HepG2 (cell line): ENCODE data around the gene HLA-DMB. TPM values are rescaled to one million over a fixed set of nuclear protein-coding genes. Genes with fewer than 3 reads are reported as not detected.

Experiments
- DMAP1 ChIP-seq: IDR thresholded peaks from 2 replicates; pipeline ENCODE4 v1.6.1; 2016
- JUN ChIP-seq: sonication (generic); formaldehyde crosslinking; IDR thresholded peaks from 2 replicates; pipeline ENCODE4 v1.4.0; 2020; ENCODE audit warnings: mild to moderate bottlenecking, missing genetic modification reagents
- POLR2G ChIP-seq: fragments of 200-400 bp; formaldehyde crosslinking; IDR thresholded peaks from 2 replicates; pipeline ENCODE4 v1.6.1; 2018; ENCODE audit warnings: mild to moderate bottlenecking, low read depth, low read length, moderate library complexity
- RORA ChIP-seq: sonication (generic); formaldehyde crosslinking; IDR thresholded peaks from 2 replicates; pipeline ENCODE4 v1.5.0; 2020; ENCODE audit warnings: mild to moderate bottlenecking, missing genetic modification reagents, moderate library complexity
- SRY ChIP-seq: sonication (generic); formaldehyde crosslinking; IDR thresholded peaks from 2 replicates; pipeline ENCODE4 v1.8.0; 2022; ENCODE audit warnings: mild to moderate bottlenecking, missing genetic modification reagents
- ZFY ChIP-seq: sonication (generic); formaldehyde crosslinking; IDR thresholded peaks from 2 replicates; pipeline ENCODE4 v1.4.0; 2020; ENCODE audit warnings: missing genetic modification reagents
- ZMYM3 ChIP-seq: sonication (generic); formaldehyde crosslinking; IDR thresholded peaks from 2 replicates; pipeline ENCODE4 v1.5.1; 2020; ENCODE audit warnings: mild to moderate bottlenecking, missing genetic modification reagents
- ZNF12 ChIP-seq: sonication (generic); formaldehyde crosslinking; IDR thresholded peaks from 2 replicates; pipeline ENCODE4 v1.5.0; 2020; ENCODE audit warnings: missing genetic modification reagents
- ZNF3 ChIP-seq: IDR thresholded peaks from 2 replicates; pipeline ENCODE4 v1.7.0; 2017; ENCODE audit warnings: inconsistent platforms
- ZNF644 ChIP-seq: IDR thresholded peaks from 2 replicates; pipeline ENCODE4 v1.6.1; 2016; ENCODE audit warnings: low read depth
- ZNF772 ChIP-seq: sonication (generic); formaldehyde crosslinking; IDR thresholded peaks from 2 replicates; pipeline ENCODE4 v1.5.0; 2020; ENCODE audit warnings: mild to moderate bottlenecking, missing genetic modification reagents
- ZNF782 ChIP-seq: sonication (generic); formaldehyde crosslinking; IDR thresholded peaks from 2 replicates; pipeline ENCODE4 v1.4.0; 2020; ENCODE audit warnings: missing genetic modification reagents, mild to moderate bottlenecking, borderline replicate concordance
- ZSCAN20 ChIP-seq: sonication (generic); formaldehyde crosslinking; IDR thresholded peaks from 2 replicates; pipeline ENCODE4 v1.4.0; 2020; ENCODE audit warnings: missing genetic modification reagents, mild to moderate bottlenecking, borderline replicate concordance
- ZSCAN25 ChIP-seq: sonication (generic); formaldehyde crosslinking; IDR thresholded peaks from 2 replicates; pipeline ENCODE4 v1.8.0; 2022; ENCODE audit warnings: mild to moderate bottlenecking, missing genetic modification reagents
- ZSCAN9 ChIP-seq: IDR thresholded peaks from 2 replicates; pipeline ENCODE4 v1.6.1; 2016; ENCODE audit warnings: borderline replicate concordance
- polyA plus RNA-seq, 8 experiments: library from polyadenylated mRNA; depleted of rRNA in 3 of 8; stranded (reverse) in 7 of 8; unstranded in 1 of 8; fragments of >200 nt; fragmentation: Illumina TruSeq in 4 of 8; extraction: Trizol in 4 of 8; gene quantifications; 2 replicates each; pipeline versions ENCODE4 v1.2.1 to v1.2.3, GENCODE V29; 2011 to 2016; ENCODE audit warnings: low read depth in 4 of 8, missing spikeins in 1 of 8, mixed read lengths in 1 of 8; ENCODE audit not compliant: insufficient read depth in 1 of 8
- total RNA-seq, 5 experiments: library from RNA; depleted of rRNA; stranded (reverse); fragments of >200 nt; fragmentation: Illumina TruSeq; extraction: Trizol; gene quantifications; 2 replicates each; pipeline ENCODE4 v1.2.3, GENCODE V29; 2016; ENCODE audit warnings: low read depth in 1 of 5
- TF ChIP-seq, protein P1 (sequence below): sonication (generic); formaldehyde crosslinking; IDR thresholded peaks from 2 replicates; pipeline ENCODE4 v1.5.0; 2020; ENCODE audit warnings: mild to moderate bottlenecking, missing genetic modification reagents, borderline replicate concordance
- TF ChIP-seq, protein P2 (sequence below): IDR thresholded peaks from 2 replicates; pipeline ENCODE4 v1.6.1; 2016; ENCODE audit warnings: missing compliant biosample characterization, missing genetic modification reagents, borderline replicate concordance
- TF ChIP-seq, protein P3 (sequence below): sonication (generic); formaldehyde crosslinking; IDR thresholded peaks from 2 replicates; pipeline ENCODE4 v1.5.1; 2020; ENCODE audit warnings: mild to moderate bottlenecking, missing genetic modification reagents, moderate library complexity
- TF ChIP-seq, protein P4 (sequence below): sonication (generic); formaldehyde crosslinking; IDR thresholded peaks from 2 replicates; pipeline ENCODE4 v1.5.1; 2020; ENCODE audit warnings: mild to moderate bottlenecking, missing genetic modification reagents
- TF ChIP-seq, protein P5 (sequence below): sonication (generic); formaldehyde crosslinking; IDR thresholded peaks from 2 replicates; pipeline ENCODE4 v1.4.0; 2020; ENCODE audit warnings: mild to moderate bottlenecking, low read depth, missing genetic modification reagents
- TF ChIP-seq, protein P6 (sequence below): sonication (generic); formaldehyde crosslinking; IDR thresholded peaks from 2 replicates; pipeline ENCODE4 v1.8.0; 2022; ENCODE audit warnings: missing genetic modification reagents, mild to moderate bottlenecking, inconsistent platforms, borderline replicate concordance

The HLA-DMB gene
- total and polyA plus RNA-seq, 2 of the 13 experiments (the other 11 are each of a cell fraction or from before 2014, with no cell fraction given), result not detected

DNA sequence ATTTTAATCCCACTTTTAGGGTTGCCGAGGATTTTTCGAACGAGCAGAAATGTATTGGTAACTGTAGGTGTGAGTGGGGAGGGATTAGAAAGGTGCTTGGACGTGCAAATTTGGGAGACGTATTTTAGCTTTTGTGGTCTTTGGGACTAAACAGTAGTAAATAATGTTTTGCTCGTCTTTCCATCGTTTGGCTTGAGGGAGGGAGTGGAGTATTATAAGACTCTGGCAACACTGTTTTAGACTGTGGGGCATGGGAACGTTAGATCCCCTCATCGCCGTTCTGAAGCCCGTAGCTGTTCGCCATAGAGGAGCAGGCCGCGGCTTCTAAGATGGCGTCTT lies 30.4 kb upstream of the HLA-DMB start (continued):
- TF ChIP-seq ZNF12 (CRISPR knock-in tag) (0 out of 2 replicates have a peak, but pooled peaks have one; percentile 38), ZNF644 (CRISPR knock-in tag) (no peak), ZNF782 (CRISPR knock-in tag) (0 out of 2 replicates have a peak, but pooled peaks have one; percentile 31), ZSCAN9 (no peak), ZSCAN25 (no peak), SRY (CRISPR knock-in tag) (peak; percentile 70; the same call in 1 of the 2 replicates), ZSCAN20 (CRISPR knock-in tag) (no peak), POLR2G (peak; percentile 32; the same call in 1 of the 2 replicates), ZFY (CRISPR knock-in tag) (peak; percentile 35; the same call in 1 of the 2 replicates), RORA (CRISPR knock-in tag) (no peak), ZNF772 (CRISPR knock-in tag) (no peak), ZMYM3 (no peak), JUN (no peak), ZNF3 (CRISPR knock-in tag) (no peak), DMAP1 (CRISPR knock-in tag) (peak; percentile 70; the same call in 1 of the 2 replicates)
- TF ChIP-seq, protein P1, sequence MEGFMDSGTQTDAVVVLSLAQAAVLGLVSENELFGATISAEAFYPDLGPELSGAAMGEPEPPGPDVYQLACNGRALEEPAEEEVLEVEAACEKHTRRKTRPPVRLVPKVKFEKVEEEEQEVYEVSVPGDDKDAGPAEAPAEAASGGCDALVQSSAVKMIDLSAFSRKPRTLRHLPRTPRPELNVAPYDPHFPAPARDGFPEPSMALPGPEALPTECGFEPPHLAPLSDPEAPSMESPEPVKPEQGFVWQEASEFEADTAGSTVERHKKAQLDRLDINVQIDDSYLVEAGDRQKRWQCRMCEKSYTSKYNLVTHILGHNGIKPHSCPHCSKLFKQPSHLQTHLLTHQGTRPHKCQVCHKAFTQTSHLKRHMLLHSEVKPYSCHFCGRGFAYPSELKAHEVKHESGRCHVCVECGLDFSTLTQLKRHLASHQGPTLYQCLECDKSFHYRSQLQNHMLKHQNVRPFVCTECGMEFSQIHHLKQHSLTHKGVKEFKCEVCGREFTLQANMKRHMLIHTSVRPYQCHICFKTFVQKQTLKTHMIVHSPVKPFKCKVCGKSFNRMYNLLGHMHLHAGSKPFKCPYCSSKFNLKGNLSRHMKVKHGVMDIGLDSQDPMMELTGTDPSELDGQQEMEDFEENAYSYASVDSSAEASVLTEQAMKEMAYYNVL, result no peak
- TF ChIP-seq, protein P2, sequence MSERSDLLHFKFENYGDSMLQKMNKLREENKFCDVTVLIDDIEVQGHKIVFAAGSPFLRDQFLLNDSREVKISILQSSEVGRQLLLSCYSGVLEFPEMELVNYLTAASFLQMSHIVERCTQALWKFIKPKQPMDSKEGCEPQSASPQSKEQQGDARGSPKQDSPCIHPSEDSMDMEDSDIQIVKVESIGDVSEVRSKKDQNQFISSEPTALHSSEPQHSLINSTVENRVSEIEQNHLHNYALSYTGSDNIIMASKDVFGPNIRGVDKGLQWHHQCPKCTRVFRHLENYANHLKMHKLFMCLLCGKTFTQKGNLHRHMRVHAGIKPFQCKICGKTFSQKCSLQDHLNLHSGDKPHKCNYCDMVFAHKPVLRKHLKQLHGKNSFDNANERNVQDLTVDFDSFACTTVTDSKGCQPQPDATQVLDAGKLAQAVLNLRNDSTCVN (CRISPR knock-in tag), result no peak
- TF ChIP-seq, protein P3, sequence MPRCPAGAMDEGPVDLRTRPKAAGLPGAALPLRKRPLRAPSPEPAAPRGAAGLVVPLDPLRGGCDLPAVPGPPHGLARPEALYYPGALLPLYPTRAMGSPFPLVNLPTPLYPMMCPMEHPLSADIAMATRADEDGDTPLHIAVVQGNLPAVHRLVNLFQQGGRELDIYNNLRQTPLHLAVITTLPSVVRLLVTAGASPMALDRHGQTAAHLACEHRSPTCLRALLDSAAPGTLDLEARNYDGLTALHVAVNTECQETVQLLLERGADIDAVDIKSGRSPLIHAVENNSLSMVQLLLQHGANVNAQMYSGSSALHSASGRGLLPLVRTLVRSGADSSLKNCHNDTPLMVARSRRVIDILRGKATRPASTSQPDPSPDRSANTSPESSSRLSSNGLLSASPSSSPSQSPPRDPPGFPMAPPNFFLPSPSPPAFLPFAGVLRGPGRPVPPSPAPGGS, result no peak
- TF ChIP-seq, protein P4, sequence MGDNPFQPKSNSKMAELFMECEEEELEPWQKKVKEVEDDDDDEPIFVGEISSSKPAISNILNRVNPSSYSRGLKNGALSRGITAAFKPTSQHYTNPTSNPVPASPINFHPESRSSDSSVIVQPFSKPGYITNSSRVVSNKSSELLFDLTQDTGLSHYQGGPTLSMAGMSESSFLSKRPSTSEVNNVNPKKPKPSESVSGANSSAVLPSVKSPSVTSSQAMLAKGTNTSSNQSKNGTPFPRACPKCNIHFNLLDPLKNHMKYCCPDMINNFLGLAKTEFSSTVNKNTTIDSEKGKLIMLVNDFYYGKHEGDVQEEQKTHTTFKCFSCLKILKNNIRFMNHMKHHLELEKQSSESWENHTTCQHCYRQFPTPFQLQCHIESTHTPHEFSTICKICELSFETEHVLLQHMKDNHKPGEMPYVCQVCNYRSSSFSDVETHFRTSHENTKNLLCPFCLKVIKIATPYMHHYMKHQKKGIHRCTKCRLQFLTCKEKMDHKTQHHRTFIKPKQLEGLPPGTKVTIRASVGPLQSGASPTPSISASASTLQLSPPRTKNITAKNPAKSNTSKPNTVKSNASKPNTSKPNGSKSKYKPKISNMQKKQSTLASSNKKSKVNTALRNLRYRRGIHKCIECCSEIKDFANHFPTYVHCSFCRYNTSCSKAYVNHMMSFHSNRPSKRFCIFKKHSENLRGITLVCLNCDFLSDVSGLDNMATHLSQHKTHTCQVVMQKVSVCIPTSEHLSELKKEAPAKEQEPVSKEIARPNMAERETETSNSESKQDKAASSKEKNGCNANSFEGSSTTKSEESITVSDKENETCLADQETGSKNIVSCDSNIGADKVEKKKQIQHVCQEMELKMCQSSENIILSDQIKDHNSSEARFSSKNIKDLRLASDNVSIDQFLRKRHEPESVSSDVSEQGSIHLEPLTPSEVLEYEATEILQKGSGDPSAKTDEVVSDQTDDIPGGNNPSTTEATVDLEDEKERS (CRISPR knock-in tag), result peak; percentile 55; the same call in 1 of the 2 replicates
- TF ChIP-seq, protein P5, sequence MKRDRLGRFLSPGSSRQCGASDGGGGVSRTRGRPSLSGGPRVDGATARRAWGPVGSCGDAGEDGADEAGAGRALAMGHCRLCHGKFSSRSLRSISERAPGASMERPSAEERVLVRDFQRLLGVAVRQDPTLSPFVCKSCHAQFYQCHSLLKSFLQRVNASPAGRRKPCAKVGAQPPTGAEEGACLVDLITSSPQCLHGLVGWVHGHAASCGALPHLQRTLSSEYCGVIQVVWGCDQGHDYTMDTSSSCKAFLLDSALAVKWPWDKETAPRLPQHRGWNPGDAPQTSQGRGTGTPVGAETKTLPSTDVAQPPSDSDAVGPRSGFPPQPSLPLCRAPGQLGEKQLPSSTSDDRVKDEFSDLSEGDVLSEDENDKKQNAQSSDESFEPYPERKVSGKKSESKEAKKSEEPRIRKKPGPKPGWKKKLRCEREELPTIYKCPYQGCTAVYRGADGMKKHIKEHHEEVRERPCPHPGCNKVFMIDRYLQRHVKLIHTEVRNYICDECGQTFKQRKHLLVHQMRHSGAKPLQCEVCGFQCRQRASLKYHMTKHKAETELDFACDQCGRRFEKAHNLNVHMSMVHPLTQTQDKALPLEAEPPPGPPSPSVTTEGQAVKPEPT (CRISPR knock-in tag), result no peak; the same call in 1 of the 2 replicates
- TF ChIP-seq, protein P6, sequence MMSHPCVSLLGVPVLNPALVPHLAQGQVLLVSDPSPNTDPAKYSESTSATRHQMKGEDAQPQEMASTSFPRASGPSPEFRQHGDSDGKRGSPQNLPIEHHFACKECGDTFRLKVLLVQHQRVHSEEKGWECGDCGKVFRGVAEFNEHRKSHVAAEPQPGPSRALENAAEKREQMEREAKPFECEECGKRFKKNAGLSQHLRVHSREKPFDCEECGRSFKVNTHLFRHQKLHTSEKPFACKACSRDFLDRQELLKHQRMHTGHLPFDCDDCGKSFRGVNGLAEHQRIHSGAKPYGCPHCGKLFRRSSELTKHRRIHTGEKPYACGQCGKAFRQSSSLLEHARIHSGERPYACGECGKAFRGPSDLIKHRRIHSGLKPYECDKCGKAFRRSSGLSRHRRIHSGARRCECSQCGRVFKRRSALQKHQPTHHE (CRISPR knock-in tag), result no peak
